Stomach (tissue), 9 donors: ENCODE measurements around the gene CHD5. TPM values are rescaled to one million over a fixed set of nuclear protein-coding genes. Genes with fewer than 3 reads are reported as not detected.
A peak's percentile ranks its signal among the peaks of the same experiment; 100 is the strongest.

ENCODE experiments used
- DNase-seq, 2 donors: peaks; one replicate each; pipeline versions ENCODE4 v3.0.0 to v3.0.0-alpha.2; 2013 to 2019
- H3K27ac ChIP-seq, 5 donors: fragments of 200-600 bp in 4 of 5; sonication (generic) in 4 of 5; one replicate each; pipeline ENCODE4 v1.5.1; 2013 to 2019; ENCODE audit warnings: mild to moderate bottlenecking in 1 of 5, moderate library complexity in 1 of 5
- H3K27me3 ChIP-seq, 3 donors: fragments of 200-600 bp; sonication (generic); one replicate each; pipeline ENCODE4 v1.5.1; 2017 to 2019; ENCODE audit warnings: mixed run types in 1 of 3
- H3K36me3 ChIP-seq, 4 donors: fragments of 200-600 bp; sonication (generic); 1 replicate in 3 of 4; 2 replicates in 1 of 4; pipeline ENCODE4 v1.5.1; 2016 to 2019
- H3K4me1 ChIP-seq, 4 donors: fragments of 200-600 bp; sonication (generic); one replicate each; pipeline ENCODE4 v1.5.1; 2016 to 2019
- H3K4me3 ChIP-seq, 4 donors: fragments of 200-600 bp; sonication (generic) in 3 of 4; one replicate each; pipeline ENCODE4 v1.5.1; 2016 to 2019; ENCODE audit warnings: mild to moderate bottlenecking in 1 of 4
- H3K9me3 ChIP-seq, 4 donors: fragments of 200-600 bp; sonication (generic); one replicate each; pipeline ENCODE4 v1.5.1; 2016 to 2019
- CTCF ChIP-seq, 7 experiments: fragments of 450-650 bp in 4 of 7; fragments of 200-600 bp in 3 of 7; sonication (generic) in 3 of 7; IDR thresholded peaks; one replicate each; pipeline ENCODE4 v1.5.1; 2016 to 2019; ENCODE audit warnings: antibody characterized with exemption in 7 of 7, control low read depth in 2 of 7, mild to moderate bottlenecking in 1 of 7
- EP300 ChIP-seq: sonication (generic); formaldehyde crosslinking; IDR thresholded peaks from one replicate; pipeline ENCODE4 v1.6.1; 2017; ENCODE audit warnings: antibody characterized with exemption
- POLR2A ChIP-seq, 4 donors: fragments of 450-650 bp; IDR thresholded peaks; one replicate each; pipeline ENCODE4 v1.6.1; 2016; ENCODE audit warnings: antibody characterized with exemption in 4 of 4, control low read depth in 2 of 4, mild to moderate bottlenecking in 1 of 4, moderate library complexity in 1 of 4
- POLR2AphosphoS5 ChIP-seq, 3 donors: sonication (generic); formaldehyde crosslinking; IDR thresholded peaks; one replicate each; pipeline ENCODE4 v1.6.1; 2016; ENCODE audit warnings: antibody characterized with exemption in 3 of 3
- WGBS, 5 donors: extraction: QIAGEN DNeasy Blood & Tissue Kit in 3 of 5; methylation state at CpG; one replicate each; pipeline versions ENCODE4 v1.1.5 to v1.1.7; 2013 to 2018; 5-methylcytosine and 5-hydroxymethylcytosine counted together
- intact Hi-C: fragments of 100-400 bp; cut with DNase I; formaldehyde crosslinking; loops from one replicate; pipeline ENCODE4 v1.15.1; 2023; ENCODE audit warnings: low total_unique reads
- polyA plus RNA-seq, 3 donors: library from polyadenylated mRNA; stranded (reverse); fragments of 200-250 nt; gene quantifications; one replicate each; pipeline ENCODE4 v1.2.3, GENCODE V29; 2013
- total RNA-seq, 5 donors: library from RNA; depleted of rRNA; stranded (reverse); fragments of >200 nt; gene quantifications; one replicate each; pipeline versions ENCODE4 v1.1.0 to v1.2.3, GENCODE V29; 2014 to 2016
- donor health status: healthy with polysubstance abuse.
- donor health status: Bipolar disorder and iron deficiency.
- donor health status: healthy.

CHD5 gene
- total and polyA plus RNA-seq, 8 donors: 0.06 to 0.92 (median 0.29) TPM; not detected in 1

GRCh38 chr1:6148497-6149241 lies 31.5 kb downstream of the CHD5 start:
- peaks cover 8 to 12% (median 10%) of the 10 kb centered on the region in 4 donors for H3K4me1 ChIP-seq
- no peaks in the 10 kb centered on the region for H3K9me3 ChIP-seq
- DNase-seq: peak; percentile 57 to 72
- H3K27ac ChIP-seq: no peak overlapping the region
- H3K4me3 ChIP-seq: peak overlapping the region in 3 of 4 donors; percentile 18 to 33 (median 22)
- no peak for TF ChIP-seq POLR2A (IDR thresholded peaks at IDR 0.05)
- no peak for TF ChIP-seq EP300
- no peak for TF ChIP-seq CTCF (IDR thresholded peaks at IDR 0.05)
- no peak for TF ChIP-seq POLR2AphosphoS5 (IDR thresholded peaks at IDR 0.05)
- H3K27me3 ChIP-seq: peaks cover 0 to 53% (median 37%) of the 10 kb centered on the region in 3 donors
- H3K36me3 ChIP-seq: no peaks in the 10 kb centered on the region
- WGBS, 5 donors: 2 to 11% (median 6%) methylated on average over 21 to 53 of the region's 53 CpGs
- intact Hi-C loops: no loop called here

DNA sequence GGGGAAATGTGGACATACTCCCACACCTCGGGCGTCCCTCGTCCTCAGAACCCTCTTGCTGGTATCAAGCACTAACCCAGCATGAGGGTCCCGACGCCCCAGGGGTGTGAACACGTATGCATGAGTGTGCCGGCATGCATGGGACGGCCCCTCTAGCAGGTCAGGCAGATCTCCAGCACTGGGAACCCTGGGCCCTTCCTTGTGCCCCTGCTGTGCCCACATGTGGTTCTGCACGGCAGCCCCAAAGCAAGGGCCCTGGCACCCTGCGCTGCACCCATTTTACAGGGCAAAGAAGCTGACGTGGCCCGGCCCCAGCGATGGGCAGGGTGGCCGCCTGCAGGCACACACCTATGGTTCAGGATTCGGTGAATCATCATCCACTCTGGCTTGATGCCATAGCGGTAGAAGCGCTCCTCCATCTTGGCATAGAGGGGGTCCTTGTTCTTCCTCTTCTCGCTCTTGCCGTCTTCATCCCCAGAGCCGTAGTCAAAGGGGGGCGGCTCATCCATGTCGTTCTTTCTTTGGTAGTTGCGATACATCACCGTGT lies 34.2 kb downstream of the CHD5 start:
- DNase-seq: no peak
- WGBS, 5 donors: 76 to 90% (median 87%) methylated on average over 24 of the region's 24 CpGs
- H3K9me3 ChIP-seq: no peaks in the 10 kb centered on the region
- H3K36me3 ChIP-seq: no peaks in the 10 kb centered on the region
- TF ChIP-seq POLR2AphosphoS5 (IDR thresholded peaks at IDR 0.05): no peak
- no peak for TF ChIP-seq POLR2A (IDR thresholded peaks at IDR 0.05)
- no peak for TF ChIP-seq EP300
- no peak for TF ChIP-seq CTCF (IDR thresholded peaks at IDR 0.05)
- intact Hi-C loops: no loop called here
- no peak overlapping the region for H3K27ac ChIP-seq
- peaks cover 8 to 12% (median 10%) of the 10 kb centered on the region in 4 donors for H3K4me1 ChIP-seq
- H3K4me3 ChIP-seq: no peak overlapping the region
- peaks cover 0 to 55% (median 37%) of the 10 kb centered on the region in 3 donors for H3K27me3 ChIP-seq

DNA sequence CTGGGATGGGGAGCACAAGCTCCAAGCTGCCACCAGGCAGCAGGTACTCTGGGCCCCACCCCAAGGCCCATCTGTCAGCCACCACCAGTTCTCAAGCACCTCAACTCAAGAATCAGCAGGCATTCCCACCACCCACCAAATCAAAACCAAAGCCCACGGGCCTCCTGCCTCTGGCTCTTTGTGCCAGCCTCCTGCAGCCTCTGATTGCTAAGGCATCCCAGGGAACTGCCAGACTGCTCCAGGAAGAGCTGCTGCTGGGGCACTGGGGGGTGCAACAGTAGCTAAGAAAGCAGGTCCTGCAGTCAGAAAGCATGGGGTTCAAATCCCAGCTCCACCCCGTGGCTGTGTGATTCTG lies 34.7 kb downstream of the CHD5 start:
- Histone ChIP-seq H3K27ac (no peak overlapping the region), H3K27me3 (peaks cover 0 to 55% (median 37%) of the 10 kb centered on the region in 3 donors), H3K4me1 (peaks cover 8 to 12% (median 10%) of the 10 kb centered on the region in 4 donors), H3K4me3 (no peak overlapping the region), H3K9me3 (no peaks in the 10 kb centered on the region), H3K36me3 (no peaks in the 10 kb centered on the region)
- TF ChIP-seq CTCF (IDR thresholded peaks at IDR 0.05) (no peak), EP300 (no peak), POLR2AphosphoS5 (IDR thresholded peaks at IDR 0.05) (no peak), POLR2A (IDR thresholded peaks at IDR 0.05) (no peak)
- DNase-seq: no peak
- intact Hi-C loops: no loop called here
- WGBS, 5 donors: 55 to 71% (median 61%) methylated on average over 2 of the region's 2 CpGs

DNA sequence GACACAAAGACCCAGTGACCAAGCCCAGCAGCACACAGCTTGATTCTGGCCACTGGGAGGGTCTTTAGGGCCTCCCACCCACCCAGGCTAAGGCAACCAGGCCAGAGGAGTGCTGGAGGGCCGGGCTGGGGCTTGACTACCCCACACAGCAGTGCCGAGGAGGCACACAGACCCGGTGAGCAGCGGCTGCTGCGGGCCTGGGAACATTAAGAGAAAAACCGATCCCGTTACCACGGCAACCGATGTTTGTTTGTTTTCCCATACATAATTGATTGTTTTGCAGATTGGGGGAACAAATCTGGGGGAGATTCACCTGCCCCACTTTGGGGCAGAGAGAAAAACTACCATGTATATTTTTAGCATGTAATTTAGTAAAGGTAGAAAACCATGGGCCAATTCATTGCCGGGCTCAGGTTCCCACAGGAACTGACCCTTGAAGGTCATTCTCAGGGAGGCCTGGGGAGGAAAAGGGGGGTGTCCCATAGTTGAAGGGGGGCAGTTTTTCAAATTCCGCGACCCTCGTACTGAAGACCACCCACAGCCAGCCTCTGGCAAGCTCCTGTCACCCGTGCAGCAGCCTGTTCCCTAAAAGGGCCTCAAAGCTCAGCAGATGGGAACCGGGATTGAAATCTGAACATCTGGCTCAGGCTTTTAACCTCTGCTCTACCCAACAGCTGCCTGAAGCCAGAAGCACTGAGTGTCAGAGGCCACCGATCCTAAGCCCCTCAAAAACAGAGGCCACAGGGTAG lies 35.3 kb downstream of the CHD5 start:
- Histone ChIP-seq H3K27me3 (peaks cover 0 to 55% (median 37%) of the 10 kb centered on the region in 3 donors), H3K9me3 (no peaks in the 10 kb centered on the region), H3K36me3 (no peaks in the 10 kb centered on the region), H3K4me1 (peaks cover 8 to 12% (median 10%) of the 10 kb centered on the region in 4 donors), H3K27ac (no peak overlapping the region), H3K4me3 (no peak overlapping the region)
- DNase-seq: no peak
- intact Hi-C loops: no loop called here
- TF ChIP-seq POLR2AphosphoS5 (IDR thresholded peaks at IDR 0.05): no peak
- TF ChIP-seq POLR2A (IDR thresholded peaks at IDR 0.05): no peak
- no peak for TF ChIP-seq CTCF (IDR thresholded peaks at IDR 0.05)
- TF ChIP-seq EP300: no peak
- WGBS, 5 donors: 26 to 49% (median 36%) methylated on average over 16 of the region's 16 CpGs
